Measurements from ENCODE around the gene YWHAH.

- TF ChIP-seq CTCF (IDR thresholded peaks at IDR 0.05; ENCODE audit: low read depth, low read length): no peak
- no peak for TF ChIP-seq EZH2phosphoT487 (IDR thresholded peaks at IDR 0.05; ENCODE audit: low read depth)
These were observed 8.2 kb upstream of the YWHAH start for GRCh38 chr22:31935961-31936635.
